ENCODE results near the gene PMS2.
"Not testable (repeated sequence)": the region's sequence is repeated elsewhere in the genome, so short reads cannot be mapped to it uniquely, and the experiment has no call there.

The PMS2 gene

GRCh38 chr7:6008668-6009611 is at the start of gene PMS2, which contains the start of gene AIMP2:
TSS of gene PMS2 (minus strand) at chr7:6009049. CDS start at chr7:6009019, 30 bp downstream.
TSS of gene AIMP2 (plus strand) at chr7:6009272. CDS start at chr7:6009364, 92 bp downstream.
- H3K4me1 ChIP-seq (ENCODE audit: control insufficient read depth, insufficient read depth, low read length, unreplicated experiment), result peaks cover 20% of the 10 kb centered on the region
- H3K4me3 ChIP-seq (ENCODE audit: low read depth, low read length), result peak within 1 kb of the TSS; percentile 94
- H2AFZ ChIP-seq (ENCODE audit: low read length, unreplicated experiment), result no peak within 1 kb of the TSS
- no peaks in the 10 kb centered on the region for H3K27me3 ChIP-seq (ENCODE audit: insufficient read depth, low read length)
- H3K36me3 ChIP-seq (ENCODE audit: insufficient read depth, low read length), result peaks cover 3% of the 10 kb centered on the region; the same call in 1 of the 2 replicates
- peaks cover 45% of the 10 kb centered on the region for H3K79me2 ChIP-seq (ENCODE audit: control insufficient read depth, insufficient read depth, low read length, unreplicated experiment)
- peak within 1 kb of the TSS; percentile 81 for H3K27ac ChIP-seq (ENCODE audit: low read depth, low read length)

- no peaks in the 10 kb centered on the region for H3K27me3 ChIP-seq (ENCODE audit: insufficient read depth, low read length)
- peaks cover 2% of the 10 kb centered on the region; the same call in 1 of the 2 replicates for H3K36me3 ChIP-seq (ENCODE audit: insufficient read depth, low read length)
- no peak overlapping the region for H3K27ac ChIP-seq (ENCODE audit: low read depth, low read length)
- H3K4me1 ChIP-seq (ENCODE audit: control insufficient read depth, insufficient read depth, low read length, unreplicated experiment), result peaks cover 4% of the 10 kb centered on the region
- peak overlapping the region; percentile 90 for H3K4me3 ChIP-seq (ENCODE audit: low read depth, low read length)
- no peak overlapping the region for H2AFZ ChIP-seq (ENCODE audit: low read length, unreplicated experiment)
- peaks cover 35% of the 10 kb centered on the region for H3K79me2 ChIP-seq (ENCODE audit: control insufficient read depth, insufficient read depth, low read length, unreplicated experiment)
These were observed 48.7 kb upstream of the PMS2 start for GRCh38 chr7:6057316-6058129.

- Histone ChIP-seq H3K4me1 (ENCODE audit: control insufficient read depth, insufficient read depth, low read length, unreplicated experiment) (peaks cover 4% of the 10 kb centered on the region), H3K4me3 (ENCODE audit: low read depth, low read length) (no peak overlapping the region), H2AFZ (ENCODE audit: low read length, unreplicated experiment) (no peak overlapping the region), H3K36me3 (ENCODE audit: insufficient read depth, low read length) (peaks cover 2% of the 10 kb centered on the region; the same call in 1 of the 2 replicates), H3K27me3 (ENCODE audit: insufficient read depth, low read length) (no peaks in the 10 kb centered on the region), H3K79me2 (ENCODE audit: control insufficient read depth, insufficient read depth, low read length, unreplicated experiment) (peaks cover 35% of the 10 kb centered on the region), H3K27ac (ENCODE audit: low read depth, low read length) (no peak overlapping the region)
These were observed 47.8 kb upstream of the PMS2 start for GRCh38 chr7:6056616-6057015.

- H3K27ac ChIP-seq (ENCODE audit: low read depth, low read length); H3K27me3 ChIP-seq (ENCODE audit: insufficient read depth, low read length); H2AFZ ChIP-seq (ENCODE audit: low read length, unreplicated experiment); H3K4me3 ChIP-seq (ENCODE audit: low read depth, low read length); H3K4me1 ChIP-seq (ENCODE audit: control insufficient read depth, insufficient read depth, low read length, unreplicated experiment): not testable (repeated sequence)
- Histone ChIP-seq H3K36me3 (ENCODE audit: insufficient read depth, low read length) (peaks cover 10% of the 10 kb centered on the region; the same call in 1 of the 2 replicates), H3K79me2 (ENCODE audit: control insufficient read depth, insufficient read depth, low read length, unreplicated experiment) (peaks cover 10% of the 10 kb centered on the region)
These were observed 42.3 kb upstream of the PMS2 start for GRCh38 chr7:6051185-6051584.

- no peak overlapping the region for H3K4me3 ChIP-seq (ENCODE audit: low read depth, low read length)
- H3K79me2 ChIP-seq (ENCODE audit: control insufficient read depth, insufficient read depth, low read length, unreplicated experiment), result no peaks in the 10 kb centered on the region
- H3K27me3 ChIP-seq (ENCODE audit: insufficient read depth, low read length), result no peaks in the 10 kb centered on the region
- no peak overlapping the region for H3K27ac ChIP-seq (ENCODE audit: low read depth, low read length)
- H2AFZ ChIP-seq (ENCODE audit: low read length, unreplicated experiment), result no peak overlapping the region
- H3K4me1 ChIP-seq (ENCODE audit: control insufficient read depth, insufficient read depth, low read length, unreplicated experiment), result no peaks in the 10 kb centered on the region
- peaks cover 13% of the 10 kb centered on the region; the same call in 1 of the 2 replicates for H3K36me3 ChIP-seq (ENCODE audit: insufficient read depth, low read length)
These were observed 40.9 kb upstream of the PMS2 start for GRCh38 chr7:6049780-6050179.

- Histone ChIP-seq H3K4me1 (ENCODE audit: control insufficient read depth, insufficient read depth, low read length, unreplicated experiment) (no peaks in the 10 kb centered on the region), H3K27ac (ENCODE audit: low read depth, low read length) (no peak overlapping the region), H3K4me3 (ENCODE audit: low read depth, low read length) (no peak overlapping the region), H3K79me2 (ENCODE audit: control insufficient read depth, insufficient read depth, low read length, unreplicated experiment) (peaks cover 7% of the 10 kb centered on the region), H3K27me3 (ENCODE audit: insufficient read depth, low read length) (no peaks in the 10 kb centered on the region), H3K36me3 (ENCODE audit: insufficient read depth, low read length) (peaks cover 16% of the 10 kb centered on the region), H2AFZ (ENCODE audit: low read length, unreplicated experiment) (no peak overlapping the region)
These were observed 26.8 kb upstream of the PMS2 start for GRCh38 chr7:6035686-6036085.

- Histone ChIP-seq H3K27ac (ENCODE audit: low read depth, low read length) (no peak overlapping the region), H3K4me3 (ENCODE audit: low read depth, low read length) (no peak overlapping the region), H3K36me3 (ENCODE audit: insufficient read depth, low read length) (peaks cover 11% of the 10 kb centered on the region), H3K4me1 (ENCODE audit: control insufficient read depth, insufficient read depth, low read length, unreplicated experiment) (no peaks in the 10 kb centered on the region), H3K27me3 (ENCODE audit: insufficient read depth, low read length) (no peaks in the 10 kb centered on the region), H2AFZ (ENCODE audit: low read length, unreplicated experiment) (no peak overlapping the region), H3K79me2 (ENCODE audit: control insufficient read depth, insufficient read depth, low read length, unreplicated experiment) (peaks cover 7% of the 10 kb centered on the region)
These were observed 26.3 kb upstream of the PMS2 start for GRCh38 chr7:6035165-6035564.

GRCh38 chr7:6032641-6033040 is 23.8 kb upstream of the PMS2 start:
- no peaks in the 10 kb centered on the region for H3K27me3 ChIP-seq (ENCODE audit: insufficient read depth, low read length)
- no peak overlapping the region for H2AFZ ChIP-seq (ENCODE audit: low read length, unreplicated experiment)
- no peak overlapping the region for H3K4me3 ChIP-seq (ENCODE audit: low read depth, low read length)
- no peak overlapping the region for H3K27ac ChIP-seq (ENCODE audit: low read depth, low read length)
- H3K36me3 ChIP-seq (ENCODE audit: insufficient read depth, low read length), result peaks cover 11% of the 10 kb centered on the region
- peaks cover 7% of the 10 kb centered on the region for H3K79me2 ChIP-seq (ENCODE audit: control insufficient read depth, insufficient read depth, low read length, unreplicated experiment)
- H3K4me1 ChIP-seq (ENCODE audit: control insufficient read depth, insufficient read depth, low read length, unreplicated experiment), result no peaks in the 10 kb centered on the region

- Histone ChIP-seq H3K27me3 (ENCODE audit: insufficient read depth, low read length) (no peaks in the 10 kb centered on the region), H2AFZ (ENCODE audit: low read length, unreplicated experiment) (no peak overlapping the region), H3K36me3 (ENCODE audit: insufficient read depth, low read length) (peaks cover 15% of the 10 kb centered on the region), H3K79me2 (ENCODE audit: control insufficient read depth, insufficient read depth, low read length, unreplicated experiment) (peaks cover 7% of the 10 kb centered on the region), H3K4me1 (ENCODE audit: control insufficient read depth, insufficient read depth, low read length, unreplicated experiment) (no peaks in the 10 kb centered on the region), H3K27ac (ENCODE audit: low read depth, low read length) (no peak overlapping the region), H3K4me3 (ENCODE audit: low read depth, low read length) (no peak overlapping the region)
These were observed 23.3 kb upstream of the PMS2 start for GRCh38 chr7:6032167-6032566.

- Histone ChIP-seq H3K27me3 (ENCODE audit: insufficient read depth, low read length) (no peaks in the 10 kb centered on the region), H3K4me3 (ENCODE audit: low read depth, low read length) (no peak overlapping the region), H3K27ac (ENCODE audit: low read depth, low read length) (no peak overlapping the region), H3K4me1 (ENCODE audit: control insufficient read depth, insufficient read depth, low read length, unreplicated experiment) (no peaks in the 10 kb centered on the region), H3K79me2 (ENCODE audit: control insufficient read depth, insufficient read depth, low read length, unreplicated experiment) (peaks cover 7% of the 10 kb centered on the region), H3K36me3 (ENCODE audit: insufficient read depth, low read length) (peaks cover 16% of the 10 kb centered on the region), H2AFZ (ENCODE audit: low read length, unreplicated experiment) (no peak overlapping the region)
These were observed 22.7 kb upstream of the PMS2 start for GRCh38 chr7:6031567-6031966.

Measured in ACC112 (cell line).